Activated CD8-positive, alpha-beta memory T cell treated with anti-CD3 and anti-CD28 coated beads for 4 hours (primary cell): ENCODE results near the gene NDUFC1.
"Not testable (repeated sequence)": the region's sequence is repeated elsewhere in the genome, so short reads cannot be mapped to it uniquely, and the experiment has no call there.

ENCODE experiments used
- DNase-seq, 2 donors: peaks; one replicate each; pipeline ENCODE4 v3.0.0-alpha.2; 2020; ENCODE audit warnings: low read depth in 2 of 2

The NDUFC1 gene

DNA sequence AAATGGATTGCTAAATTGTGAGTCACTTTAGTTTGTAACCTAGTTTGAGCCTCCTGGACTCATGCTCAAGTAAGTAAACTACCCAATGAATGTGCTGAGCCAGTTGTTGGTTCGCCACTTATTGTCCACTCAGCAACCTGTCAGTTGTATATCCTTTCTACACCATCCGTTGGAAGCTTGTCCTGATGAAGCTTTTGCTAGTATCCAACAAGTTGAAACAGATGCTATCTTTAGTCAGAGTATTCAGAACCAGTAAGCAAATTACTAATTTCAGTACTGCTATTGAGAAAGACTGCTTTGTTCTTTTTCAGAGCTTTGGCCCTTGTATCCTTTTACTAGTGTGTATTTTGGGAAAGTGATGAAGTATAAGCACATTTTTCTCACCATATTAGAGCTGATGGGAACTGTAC lies 5.3 kb downstream of the NDUFC1 start:
- no peak for DNase-seq

DNA sequence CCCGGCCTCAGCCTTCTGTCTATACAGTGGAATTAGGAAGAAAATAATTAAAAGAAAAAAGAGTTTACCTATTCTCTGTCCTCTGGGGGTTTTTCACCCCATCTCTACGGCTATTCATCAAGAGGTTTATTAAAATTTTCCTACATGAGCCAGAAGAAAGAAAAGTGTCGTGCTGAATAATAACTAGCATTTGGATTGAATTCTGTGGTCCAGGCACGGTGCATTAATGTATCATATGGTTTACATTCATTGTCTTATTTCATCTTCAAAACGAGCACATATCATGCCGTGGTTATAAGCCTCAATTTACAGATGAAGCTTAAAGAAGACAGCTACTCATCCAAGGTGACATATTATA lies 6.4 kb downstream of the NDUFC1 start:
- no peak for DNase-seq

DNA sequence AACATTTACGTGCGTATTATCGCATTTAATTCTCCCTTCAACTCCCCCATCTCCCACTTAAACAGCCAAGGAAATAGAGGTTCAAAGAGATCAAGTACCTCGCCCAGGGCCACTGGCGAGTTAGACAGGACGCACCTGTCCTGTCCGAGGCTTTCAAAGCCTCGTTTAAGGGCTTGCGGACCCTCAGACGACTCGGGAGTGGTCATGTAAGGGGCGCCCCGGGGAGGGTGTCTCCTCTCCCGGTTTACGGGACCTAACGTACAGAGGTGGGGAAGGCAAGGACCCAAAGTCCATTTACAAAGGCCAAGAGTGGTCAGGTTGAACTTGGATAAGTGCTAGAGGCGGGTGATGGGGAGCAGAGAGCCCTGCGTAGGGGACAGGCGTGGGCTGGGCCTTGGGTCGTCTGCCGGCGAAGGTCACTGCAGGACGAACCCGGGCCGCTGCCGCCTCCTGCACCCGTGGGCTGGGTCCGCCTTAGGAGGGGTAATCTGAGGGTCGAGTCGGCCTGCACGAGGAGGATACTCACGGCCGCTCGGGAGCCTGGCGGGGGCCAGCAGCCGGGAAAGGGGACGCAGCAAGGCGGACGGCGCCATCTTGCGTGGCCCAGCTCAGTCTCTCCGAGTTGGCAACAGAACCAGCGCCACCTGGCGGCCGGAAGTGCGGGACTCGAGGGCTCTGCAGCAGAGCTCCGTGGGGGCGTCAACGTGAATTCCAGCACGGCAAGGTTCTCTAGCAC lies 6.9 kb downstream of the NDUFC1 start:
- peak; percentile 94 to 96 for DNase-seq

DNA sequence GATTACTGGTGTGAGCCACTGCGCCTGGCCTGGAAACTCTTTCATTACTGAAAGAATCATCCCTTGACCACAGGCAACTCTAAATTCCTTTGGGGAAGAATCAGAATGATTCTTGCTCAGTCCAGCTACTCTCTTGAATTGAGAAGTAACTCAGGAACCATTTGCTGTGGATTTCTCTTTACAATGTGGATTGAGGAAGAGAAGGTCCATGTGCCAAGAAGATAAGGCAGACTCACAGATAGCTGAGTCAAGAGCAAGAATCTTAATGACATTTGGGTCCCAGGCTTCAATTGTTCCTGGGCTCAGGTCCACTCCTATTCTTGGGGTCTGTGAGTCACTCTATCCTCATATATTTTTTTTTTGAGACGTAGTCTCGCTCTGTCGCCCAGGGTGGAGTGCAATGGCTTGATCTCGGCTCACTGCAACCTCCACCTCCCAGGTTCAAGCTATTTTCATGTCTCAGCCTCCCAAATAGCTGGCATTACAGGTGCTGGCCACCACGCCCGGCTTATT lies 16.0 kb downstream of the NDUFC1 start:
- no peak for DNase-seq

DNA sequence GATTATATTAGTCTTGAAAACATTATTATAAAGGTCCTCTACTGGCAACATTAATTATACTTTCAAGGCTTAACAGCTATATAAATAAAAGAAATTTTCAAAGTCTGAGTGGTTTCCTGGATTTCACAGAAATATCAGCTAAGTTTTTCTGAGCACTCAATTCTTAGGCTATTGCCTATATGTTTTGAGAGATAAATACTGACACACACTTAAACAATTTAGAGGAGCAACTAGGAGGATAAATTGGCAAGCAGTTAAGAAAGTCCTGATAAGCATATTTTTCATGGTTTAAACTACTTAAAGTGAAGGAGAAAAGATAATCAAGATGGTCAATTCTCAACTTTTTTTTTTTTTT lies 19.6 kb downstream of the NDUFC1 start:
- no peak for DNase-seq

DNA sequence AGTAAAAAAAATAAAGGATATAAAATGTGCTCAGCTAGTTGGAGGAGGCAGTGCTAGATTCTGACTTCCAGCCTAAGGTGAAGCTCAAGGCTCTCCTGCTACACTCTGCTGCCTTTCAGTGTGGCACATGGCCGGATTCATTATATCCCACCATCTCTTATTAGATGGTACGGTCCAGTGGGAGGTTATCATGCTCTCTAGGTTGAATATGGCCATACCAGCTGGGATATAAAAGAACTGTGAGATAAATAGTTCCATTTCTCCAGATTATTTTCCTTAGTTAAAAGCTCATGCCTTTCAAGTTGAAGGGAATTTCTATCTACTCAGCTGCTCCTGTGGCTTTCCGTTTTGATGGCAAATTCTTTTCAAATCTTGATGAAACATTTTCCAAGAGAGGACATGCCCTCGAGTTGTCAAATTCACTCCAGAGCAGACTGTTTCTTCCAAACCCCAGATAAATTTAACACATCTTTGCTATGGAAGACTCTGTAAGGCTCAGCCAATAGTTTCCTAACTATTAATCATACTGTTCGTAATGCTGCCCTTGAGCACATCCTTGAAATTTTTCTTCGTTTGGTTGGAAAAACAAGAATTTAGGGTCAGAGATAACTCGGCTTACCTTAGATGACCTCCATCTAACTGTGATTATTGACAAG lies 20.1 kb downstream of the NDUFC1 start:
- no peak for DNase-seq

DNA sequence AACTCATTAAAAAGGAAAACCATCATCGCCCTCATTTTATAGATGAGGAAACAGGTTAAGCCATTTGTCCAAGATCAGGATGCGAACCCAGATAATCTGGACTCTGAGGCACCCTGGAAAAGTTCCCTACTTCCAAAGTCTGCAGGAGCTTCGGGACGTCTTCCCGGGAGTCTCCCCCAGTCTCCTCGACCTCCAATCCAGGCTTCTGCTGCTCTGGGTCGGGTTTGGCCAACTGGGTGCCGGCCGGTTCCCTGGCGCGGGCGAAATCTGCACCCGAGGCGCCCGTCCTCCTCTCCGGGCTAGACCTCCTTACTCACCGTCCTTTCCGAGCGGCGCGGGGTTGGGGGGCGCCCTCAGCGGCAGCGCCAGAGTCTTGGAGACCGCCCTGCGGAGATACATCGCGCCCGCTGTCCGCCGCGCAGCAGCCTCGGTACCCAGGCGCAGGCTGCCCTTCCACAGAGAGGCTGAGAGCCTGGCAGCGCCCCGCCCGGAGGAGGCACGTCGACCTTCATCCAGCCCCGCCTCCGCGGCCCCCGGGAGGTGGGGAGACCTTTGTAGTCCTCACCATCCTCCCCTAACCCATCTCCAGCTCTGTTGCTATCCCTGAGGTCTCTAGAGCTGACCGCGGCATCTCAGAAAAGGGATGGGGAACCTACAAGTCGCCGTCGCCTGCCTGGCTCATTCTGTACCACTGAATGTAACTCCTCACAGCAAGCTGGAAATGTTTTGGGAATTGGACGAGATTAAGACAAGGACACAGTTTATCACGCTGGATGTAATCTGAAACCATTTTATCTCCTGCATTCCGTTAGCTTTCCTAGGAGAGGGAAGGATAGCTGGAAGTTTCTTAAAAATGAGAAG lies 22.3 kb downstream of the NDUFC1 start, which contains the start of gene MGARP:
TSS of gene MGARP (minus strand) at position 466 of the 861 bp plus-strand sequence. CDS start at position 399, 67 bp downstream.
- DNase-seq = no peak

DNA sequence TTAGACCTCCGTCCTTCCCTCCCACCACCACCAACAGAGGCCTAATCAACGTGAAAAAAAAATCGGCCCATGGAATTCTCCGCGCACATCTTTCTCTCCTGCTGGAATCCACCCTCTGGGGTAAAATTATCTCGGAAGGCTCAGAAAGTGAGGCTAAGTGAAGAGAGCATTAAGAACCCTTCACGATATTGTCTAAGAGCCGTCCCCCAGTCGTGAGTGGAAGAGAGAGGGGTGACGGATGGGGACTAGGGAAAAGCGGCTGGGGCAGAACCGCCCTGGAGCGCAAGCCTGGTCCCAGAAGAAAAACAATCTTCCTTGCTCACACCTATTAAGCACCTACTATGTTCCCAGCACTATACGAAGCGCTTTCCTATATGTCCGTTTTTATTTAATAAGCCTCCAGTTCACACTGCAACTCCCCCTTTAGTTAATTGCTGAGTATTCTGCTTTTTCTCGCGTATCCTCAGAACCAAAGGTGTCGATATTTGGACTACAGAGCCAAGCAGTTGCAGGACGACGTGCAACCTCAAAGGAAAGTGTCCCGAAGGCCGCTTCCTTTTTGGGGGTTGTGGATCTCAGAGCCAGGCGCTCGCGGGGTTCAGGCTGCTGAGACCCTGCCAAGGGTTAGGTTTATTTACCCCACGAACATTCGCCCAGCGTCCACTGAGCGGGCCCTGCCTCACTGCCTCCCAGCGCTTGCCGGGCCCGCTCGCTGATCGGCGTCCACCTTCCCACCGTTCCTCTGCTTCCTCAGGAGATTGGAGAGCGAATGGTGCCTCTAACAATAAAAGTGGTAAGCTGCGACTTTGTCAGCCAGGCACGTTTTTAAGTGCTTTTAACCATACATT lies 23.1 kb downstream of the NDUFC1 start:
- no peak for DNase-seq

DNA sequence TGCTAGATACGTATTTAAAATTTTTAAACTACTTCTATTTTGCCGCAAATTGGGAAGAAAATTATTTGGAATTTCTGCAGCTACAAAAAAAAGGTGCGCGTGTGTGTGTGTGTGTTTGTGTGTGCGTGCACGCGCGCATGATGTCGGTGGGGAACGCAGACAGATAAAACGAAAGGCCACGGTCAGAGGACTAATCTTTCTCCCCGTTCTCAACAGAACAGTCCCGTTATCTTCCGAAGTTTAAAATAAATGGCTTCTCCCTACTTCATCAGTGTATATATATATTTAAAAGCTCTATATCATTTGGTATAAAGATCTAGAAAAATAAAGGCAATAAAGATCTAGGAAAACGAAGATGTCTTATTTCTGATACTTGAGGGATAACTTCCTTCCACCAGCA lies 23.8 kb downstream of the NDUFC1 start:
- no peak for DNase-seq

DNA sequence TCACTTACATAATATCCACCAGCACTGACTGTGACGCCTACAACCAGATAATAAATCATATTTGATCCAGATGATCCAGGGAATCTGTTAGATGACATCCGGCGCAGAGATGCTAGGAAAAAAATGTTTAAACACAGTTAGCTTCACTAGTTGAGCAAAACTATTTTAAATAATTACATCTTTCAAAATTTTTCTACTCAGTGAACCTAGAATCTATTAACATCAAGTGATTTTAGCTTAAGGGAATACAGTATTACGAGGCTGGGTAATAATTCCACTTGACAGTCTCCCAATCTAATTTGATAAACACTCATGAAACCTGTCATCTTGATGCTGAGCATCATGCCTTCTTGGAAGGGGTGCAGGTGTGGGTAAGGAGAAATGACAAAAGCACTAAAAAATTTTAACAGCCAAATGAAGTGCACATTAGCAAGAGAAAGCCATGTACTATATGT lies 27.0 kb downstream of the NDUFC1 start:
- no peak for DNase-seq

DNA sequence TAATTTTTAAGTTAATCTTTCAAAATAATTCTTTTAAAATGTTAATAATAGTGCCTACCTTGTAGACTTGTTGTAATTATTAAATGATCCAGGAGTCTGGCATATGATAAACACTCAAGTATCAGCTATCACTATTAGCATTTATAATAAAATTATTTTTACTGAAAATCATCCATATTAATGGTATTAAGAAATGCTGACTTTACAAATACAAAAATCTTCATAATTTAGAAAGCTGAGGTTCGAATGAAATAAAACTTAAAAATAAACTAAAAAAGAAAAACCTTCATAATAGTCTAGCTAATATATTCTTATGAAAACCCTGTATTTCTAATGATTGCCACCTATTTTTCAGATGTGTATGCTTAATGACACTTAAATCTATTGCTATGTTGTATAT lies 27.5 kb downstream of the NDUFC1 start:
- DNase-seq = no peak

DNA sequence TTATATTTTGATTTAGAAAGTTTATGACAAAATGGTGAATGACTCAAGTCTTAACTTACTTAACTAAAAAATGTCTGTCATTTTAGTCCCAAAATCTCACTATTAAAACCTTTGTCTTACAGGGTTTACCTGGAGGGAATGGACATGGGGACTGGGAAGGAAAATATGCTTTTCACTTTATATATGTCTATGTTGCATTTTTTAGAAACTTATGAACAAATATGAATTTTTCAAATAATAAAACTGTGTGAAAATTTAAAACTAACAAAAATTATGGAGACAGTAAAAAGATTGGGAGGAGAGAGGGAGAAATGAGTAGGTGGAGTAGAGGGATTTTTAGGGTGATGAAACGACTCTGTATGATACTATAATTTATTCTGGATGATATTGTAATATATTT lies 28.4 kb downstream of the NDUFC1 start:
- DNase-seq = no peak

DNA sequence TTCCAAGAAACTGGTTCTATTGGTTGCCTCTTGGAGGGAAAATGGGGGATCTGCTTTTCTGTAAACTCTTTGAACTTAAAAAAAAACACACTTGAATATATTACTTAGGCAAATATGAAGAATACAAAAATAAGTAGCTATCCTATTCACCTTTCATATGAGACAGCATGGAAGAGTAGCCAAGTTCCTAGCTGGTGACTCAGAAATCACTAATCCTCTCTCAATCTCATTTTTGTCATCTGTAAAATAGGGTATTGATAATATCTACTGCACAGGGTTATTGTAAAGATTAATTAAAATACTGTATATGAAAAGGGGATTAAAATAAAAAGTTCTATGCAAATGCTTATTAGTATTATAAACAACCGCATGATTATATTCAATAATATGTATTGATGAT lies 35.0 kb downstream of the NDUFC1 start:
- no peak for DNase-seq

DNA sequence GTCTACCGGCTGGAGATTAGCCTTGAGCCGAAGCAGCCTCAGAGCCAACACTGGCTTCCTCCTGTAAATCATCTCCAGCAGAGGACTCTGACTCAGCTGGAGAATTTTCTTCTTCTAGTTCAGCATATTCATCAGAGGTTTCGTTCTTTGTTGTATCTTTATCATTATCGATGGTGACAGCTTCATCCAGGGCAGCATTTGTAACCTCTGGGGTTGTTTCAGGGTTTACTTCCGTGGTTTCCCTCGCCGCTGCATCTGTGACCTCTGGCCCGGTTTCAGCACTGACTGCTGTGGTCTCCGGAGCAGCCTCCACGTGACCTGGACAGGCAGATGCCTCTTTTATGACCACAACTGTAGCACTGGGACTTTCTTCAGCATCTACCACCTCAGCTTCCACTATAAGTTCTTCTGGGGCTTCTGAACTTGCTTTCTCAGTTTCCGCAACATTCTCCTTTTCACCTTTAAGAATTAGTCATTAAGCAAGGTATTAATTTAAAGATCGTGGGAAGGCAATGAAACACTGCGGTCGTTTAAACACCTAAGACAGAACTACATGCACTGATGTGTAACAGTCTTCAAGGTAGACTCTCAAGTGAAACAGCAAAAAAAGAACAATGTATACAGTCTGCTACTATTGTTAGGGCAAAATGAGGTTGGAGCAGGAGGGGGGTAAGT lies 35.6 kb downstream of the NDUFC1 start:
- DNase-seq = peak; percentile 30 to 45

DNA sequence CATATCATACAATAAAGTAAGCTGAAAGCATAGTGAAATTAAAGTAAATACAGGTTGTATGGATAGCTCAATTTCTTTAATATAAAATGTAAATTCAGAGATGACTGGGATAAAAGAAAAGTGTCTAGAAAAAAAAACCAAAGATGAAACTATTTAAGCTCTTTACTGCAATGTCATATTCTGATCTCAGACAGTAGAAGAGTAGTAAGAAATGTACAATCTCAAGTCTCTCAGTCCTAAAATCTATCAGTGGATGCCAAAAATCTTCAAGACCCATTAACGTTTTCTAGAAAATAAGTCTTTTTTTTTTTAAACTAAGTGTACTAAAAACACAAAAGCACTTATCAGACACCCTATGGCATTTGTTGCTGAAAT lies 36.1 kb downstream of the NDUFC1 start:
- DNase-seq = no peak

DNA sequence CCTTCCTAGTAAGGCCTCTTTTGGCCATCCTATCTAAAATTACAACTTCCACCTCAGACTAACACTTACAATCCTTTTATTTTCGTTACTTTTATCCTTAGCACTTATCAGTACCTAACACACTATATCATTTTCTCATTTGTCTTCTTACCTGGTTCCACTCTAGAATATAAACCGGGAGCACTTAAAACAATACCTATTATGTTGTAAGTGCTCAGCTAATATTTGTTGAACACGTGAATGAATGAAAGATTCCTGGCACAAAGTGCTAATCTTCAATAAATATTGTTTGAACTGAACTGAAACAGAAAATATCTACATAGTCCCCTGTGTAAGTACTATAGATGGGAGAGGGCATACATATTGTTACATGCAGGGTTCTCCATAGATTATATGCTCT lies 36.6 kb downstream of the NDUFC1 start:
- DNase-seq = no peak

DNA sequence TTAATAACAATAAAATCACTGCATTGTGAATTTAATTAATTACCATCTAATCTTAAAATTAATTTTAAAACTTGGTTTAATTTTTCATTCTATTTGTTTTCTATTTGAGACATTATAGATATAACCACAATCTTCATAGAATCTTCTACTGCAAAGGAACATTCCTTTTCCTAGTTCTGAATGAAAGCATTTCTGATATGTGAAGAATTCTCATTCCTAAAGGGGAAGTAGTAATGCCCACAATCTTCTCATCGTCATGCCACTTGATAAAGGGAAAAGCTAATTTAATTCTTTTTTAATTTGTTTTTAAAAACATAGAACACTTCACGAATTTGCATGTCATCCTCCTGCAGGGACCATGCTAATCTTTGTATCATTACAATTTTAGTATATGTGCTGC lies 45.9 kb downstream of the NDUFC1 start:
- DNase-seq = no peak

DNA sequence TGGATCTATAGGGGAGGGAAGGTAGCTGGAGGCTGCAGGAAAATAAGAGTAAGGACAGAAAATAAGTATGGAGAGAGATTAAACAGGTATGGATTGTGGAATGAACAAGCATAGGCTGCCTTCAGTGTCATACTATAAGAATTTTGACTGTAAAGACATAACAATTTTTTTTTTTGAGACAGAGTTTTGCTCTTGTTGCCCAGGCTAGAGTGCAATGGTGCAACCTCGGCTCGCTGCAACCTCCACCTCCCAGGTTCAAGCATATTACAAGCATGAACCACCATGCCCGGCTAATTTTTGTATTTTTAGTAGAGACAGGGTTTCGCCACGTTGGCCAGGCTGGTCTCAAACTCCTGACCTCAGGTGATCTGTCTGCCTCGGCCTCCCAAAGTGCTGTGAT lies 46.7 kb downstream of the NDUFC1 start:
- not testable (repeated sequence) for DNase-seq

DNA sequence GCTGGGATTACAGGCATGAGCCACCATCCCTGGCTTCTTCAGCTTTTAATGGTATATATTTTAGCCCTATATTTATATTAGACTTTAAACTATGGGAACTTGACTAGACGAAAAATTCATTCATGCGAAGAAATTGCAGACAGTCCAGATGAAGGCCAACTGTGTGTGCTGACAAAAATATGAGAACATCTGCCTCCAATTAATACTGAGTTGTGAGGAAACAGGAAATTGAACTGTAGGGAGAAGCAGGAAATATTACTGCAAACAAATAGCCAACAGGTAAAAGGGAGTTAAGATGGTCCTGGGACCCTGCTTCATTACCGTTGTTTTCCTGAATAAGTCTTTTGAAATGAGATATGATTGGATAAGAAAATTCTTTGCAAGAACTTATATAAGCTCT lies 48.6 kb downstream of the NDUFC1 start:
- no peak for DNase-seq

DNA sequence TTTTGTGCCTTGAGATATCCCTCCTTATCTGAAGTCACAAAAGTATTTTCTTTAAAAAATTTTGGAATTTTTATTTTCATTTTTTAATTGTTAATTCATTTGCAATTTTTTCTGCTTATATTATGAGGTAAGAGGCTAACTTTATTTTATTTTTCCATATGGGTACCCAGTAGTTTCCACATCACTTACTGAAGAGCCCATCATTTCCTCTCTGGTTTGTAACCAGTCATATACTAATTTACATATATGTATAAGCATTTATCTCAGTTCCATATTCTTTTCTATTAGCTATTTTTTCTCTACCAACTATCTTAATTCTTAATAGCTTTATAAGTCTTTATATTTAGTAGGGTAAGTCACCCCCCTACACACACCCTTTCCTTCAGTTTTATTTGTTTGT lies 49.2 kb downstream of the NDUFC1 start:
- DNase-seq = no peak

DNA sequence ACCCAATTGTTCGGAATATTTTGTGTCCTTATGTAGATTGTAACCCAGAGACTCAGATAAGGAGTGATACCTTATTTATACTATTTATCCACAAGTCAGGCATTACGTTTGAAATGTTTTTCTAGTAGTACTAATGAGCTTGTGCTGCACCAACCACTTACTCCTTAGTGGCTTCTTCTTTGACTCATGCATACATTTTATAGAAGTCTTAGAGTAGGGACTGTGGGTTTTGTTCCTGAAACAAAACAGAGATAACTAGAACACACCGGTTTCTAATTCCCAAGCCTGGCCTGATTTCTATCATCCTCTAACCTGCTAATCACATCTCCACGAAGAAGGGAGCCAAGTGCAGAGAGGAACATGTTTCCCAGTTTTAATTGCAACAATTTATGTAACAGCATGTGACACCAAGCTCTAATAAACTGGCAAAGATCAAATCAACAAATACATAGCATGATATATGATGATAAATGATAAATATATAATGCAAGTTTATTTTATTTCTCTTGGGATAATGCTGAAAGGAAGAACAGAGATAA lies 54.5 kb downstream of the NDUFC1 start:
- DNase-seq = no peak
